ENCODE results near the gene MCTP1.

Gene MCTP1

DNA sequence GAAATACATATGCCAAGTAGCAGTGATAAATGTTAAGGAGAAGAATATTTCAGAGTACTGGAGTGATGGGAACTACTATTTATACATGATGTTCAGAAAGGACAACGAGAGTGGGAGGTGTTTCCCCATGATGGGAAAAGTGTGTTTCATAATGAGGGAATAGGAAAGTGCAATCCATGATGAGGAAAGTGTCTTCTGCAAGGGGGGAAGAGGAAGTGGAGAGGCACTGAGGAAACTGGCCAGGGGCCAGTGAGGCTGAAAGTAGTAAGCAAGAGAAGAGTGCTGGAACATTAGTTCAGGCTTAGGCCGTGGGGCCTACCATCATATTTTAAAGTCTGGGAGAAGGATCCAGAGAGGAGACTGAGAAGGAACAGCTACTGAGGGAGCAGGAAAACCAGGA, 339.2 kb downstream of the MCTP1 start:
- no peak for TF ChIP-seq TEAD4 (IDR thresholded peaks at IDR 0.05)
- TF ChIP-seq EGR1 (IDR thresholded peaks at IDR 0.05) = no peak
- no peak for TF ChIP-seq YY1 (IDR thresholded peaks at IDR 0.05; ENCODE audit: low read depth)
- TF ChIP-seq, protein P1, sequence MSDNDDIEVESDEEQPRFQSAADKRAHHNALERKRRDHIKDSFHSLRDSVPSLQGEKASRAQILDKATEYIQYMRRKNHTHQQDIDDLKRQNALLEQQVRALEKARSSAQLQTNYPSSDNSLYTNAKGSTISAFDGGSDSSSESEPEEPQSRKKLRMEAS (IDR thresholded peaks at IDR 0.05) = no peak
- TF ChIP-seq REST (IDR thresholded peaks at IDR 0.05; ENCODE audit: low read depth) = no peak

DNA sequence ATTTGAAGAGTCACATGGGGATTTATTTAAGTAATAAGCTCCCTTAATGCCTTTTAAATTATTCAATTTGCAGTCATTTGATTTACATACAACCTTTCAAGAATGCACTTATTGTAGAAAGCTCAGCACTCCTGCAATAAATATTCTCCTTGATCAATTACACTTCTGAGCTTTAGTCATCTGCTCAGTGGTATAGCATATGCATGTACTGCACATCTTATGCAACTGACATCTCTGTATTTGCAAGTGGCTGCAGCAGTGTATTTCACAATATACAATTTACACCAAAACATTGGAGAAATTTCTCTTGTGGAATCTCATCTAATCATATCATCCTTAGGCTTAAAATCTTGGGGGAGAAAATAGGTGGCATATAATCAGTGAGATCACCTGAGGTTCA, 340.7 kb downstream of the MCTP1 start:
- TF ChIP-seq TEAD4 (IDR thresholded peaks at IDR 0.05) (no peak), RAD21 (IDR thresholded peaks at IDR 0.05; ENCODE audit: low read depth) (no peak), ZBTB7A (IDR thresholded peaks at IDR 0.05; ENCODE audit: low read depth) (no peak), TCF12 (IDR thresholded peaks at IDR 0.05; ENCODE audit: low read depth) (no peak), REST (IDR thresholded peaks at IDR 0.05; ENCODE audit: low read depth) (no peak), CREB1 (IDR thresholded peaks at IDR 0.05; ENCODE audit: low read depth) (no peak), FOXM1 (IDR thresholded peaks at IDR 0.05; ENCODE audit: borderline replicate concordance, low read depth) (no peak), CEBPB (IDR thresholded peaks at IDR 0.05) (no peak)
- TF ChIP-seq, protein P1 (IDR thresholded peaks at IDR 0.05) = no peak
- TF ChIP-seq, protein P2, sequence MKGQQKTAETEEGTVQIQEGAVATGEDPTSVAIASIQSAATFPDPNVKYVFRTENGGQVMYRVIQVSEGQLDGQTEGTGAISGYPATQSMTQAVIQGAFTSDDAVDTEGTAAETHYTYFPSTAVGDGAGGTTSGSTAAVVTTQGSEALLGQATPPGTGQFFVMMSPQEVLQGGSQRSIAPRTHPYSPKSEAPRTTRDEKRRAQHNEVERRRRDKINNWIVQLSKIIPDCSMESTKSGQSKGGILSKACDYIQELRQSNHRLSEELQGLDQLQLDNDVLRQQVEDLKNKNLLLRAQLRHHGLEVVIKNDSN (IDR thresholded peaks at IDR 0.05) = no peak

- TF ChIP-seq YY1 (IDR thresholded peaks at IDR 0.05; ENCODE audit: low read depth) (no peak), TCF12 (IDR thresholded peaks at IDR 0.05; ENCODE audit: low read depth) (no peak), REST (IDR thresholded peaks at IDR 0.05; ENCODE audit: low read depth) (no peak)
Observed at GRCh38 chr5:94941122-94941755, 343.7 kb downstream of the MCTP1 start.

GRCh38 chr5:94932259-94932658, 352.6 kb downstream of the MCTP1 start:
- TF ChIP-seq YY1 (IDR thresholded peaks at IDR 0.05; ENCODE audit: low read depth) (no peak), FOXM1 (IDR thresholded peaks at IDR 0.05; ENCODE audit: borderline replicate concordance, low read depth) (no peak), TCF12 (IDR thresholded peaks at IDR 0.05; ENCODE audit: low read depth) (no peak), REST (IDR thresholded peaks at IDR 0.05; ENCODE audit: low read depth) (no peak), CEBPB (IDR thresholded peaks at IDR 0.05) (no peak), EGR1 (IDR thresholded peaks at IDR 0.05) (no peak), ZBTB7A (IDR thresholded peaks at IDR 0.05; ENCODE audit: low read depth) (no peak), EP300 (IDR thresholded peaks at IDR 0.05; ENCODE audit: borderline replicate concordance) (no peak), CREB1 (IDR thresholded peaks at IDR 0.05; ENCODE audit: low read depth) (no peak), RAD21 (IDR thresholded peaks at IDR 0.05; ENCODE audit: low read depth) (no peak), TEAD4 (IDR thresholded peaks at IDR 0.05) (no peak)
- TF ChIP-seq, protein P2 (IDR thresholded peaks at IDR 0.05) = no peak
- TF ChIP-seq, protein P1 (IDR thresholded peaks at IDR 0.05) = no peak
